IMR-90 (cell line): Measurements from ENCODE around the gene GALNT16. TPM values are rescaled to one million over a fixed set of nuclear protein-coding genes. Genes with fewer than 3 reads are reported as not detected.

Experiments used
- ATAC-seq: fragments of 200-7000 bp; cut with Tn5 transposase; 2 replicates; pipeline ENCODE4 v1.9.1; 2020; ENCODE audit warnings: low read depth, mild to moderate bottlenecking, moderate library complexity
- BruUV-seq: library from RNA; stranded (reverse); fragments of 400-500 nt; replicated peaks from 2 replicates; lab custom pipeline; 2021; lab: Mats Ljungman, UMichigan
- CTCF ChIA-PET: fragments of 300-600 bp; formaldehyde crosslinking; extraction: SDS; loops from one replicate; lab custom pipeline; 2021; ENCODE audit warnings: antibody characterized with exemption; lab: Yijun Ruan, JAX
- POLR2A ChIA-PET: fragments of 300-600 bp; sonication (Branson Sonifier 250); formaldehyde crosslinking; loops from one replicate; lab custom pipeline; 2022; ENCODE audit warnings: antibody characterized with exemption; ENCODE audit not compliant: unreplicated experiment; lab: Charles Lee
- DNase-seq: peaks from one replicate; pipeline ENCODE4 v3.0.0; 2013
- H2AFZ ChIP-seq: replicated peaks from 2 replicates; pipeline ENCODE3; 2013; ENCODE audit warnings: low read length, mild to moderate bottlenecking; ENCODE audit not compliant: poor library complexity
- H2AK5ac ChIP-seq: 2 replicates; pipeline ENCODE4 v1.6.1; 2013; ENCODE audit warnings: low read depth, low read length, inconsistent platforms
- H2AK9ac ChIP-seq: replicated peaks from 2 replicates; pipeline ENCODE3; 2013; ENCODE audit warnings: mild to moderate bottlenecking, low read depth, low read length, moderate library complexity; ENCODE audit not compliant: poor library complexity
- H2BK120ac ChIP-seq: 2 replicates; pipeline ENCODE4 v1.6.1; 2013; ENCODE audit warnings: low read depth, low read length, inconsistent platforms
- H2BK15ac ChIP-seq: 3 replicates; pipeline ENCODE4 v1.6.1; 2013; ENCODE audit warnings: low read depth, low read length, inconsistent platforms
- H2BK20ac ChIP-seq: 2 replicates; pipeline ENCODE4 v1.6.1; 2013; ENCODE audit warnings: low read depth, mild to moderate bottlenecking, inconsistent platforms, low read length, moderate library complexity
- H2BK5ac ChIP-seq: 2 replicates; pipeline ENCODE4 v1.6.1; 2013; ENCODE audit warnings: mild to moderate bottlenecking, low read depth, low read length, inconsistent platforms; ENCODE audit not compliant: poor library complexity, severe bottlenecking
- H3K14ac ChIP-seq: replicated peaks from 2 replicates; pipeline ENCODE4 v1.6.1; 2013; ENCODE audit warnings: low read depth, low read length, inconsistent platforms
- H3K18ac ChIP-seq: 2 replicates; pipeline ENCODE4 v1.6.1; 2013; ENCODE audit warnings: low read depth, low read length, control low read depth
- H3K23ac ChIP-seq: 2 replicates; pipeline ENCODE4 v1.6.1; 2013; ENCODE audit warnings: low read depth, low read length, inconsistent platforms
- H3K27ac ChIP-seq: 2 replicates; pipeline ENCODE4 v1.5.1; 2013; ENCODE audit warnings: mild to moderate bottlenecking, control low read depth, low read length; ENCODE audit not compliant: insufficient read depth
- H3K27me3 ChIP-seq: 2 replicates; pipeline ENCODE4 v1.6.1; 2013; ENCODE audit warnings: low read length; ENCODE audit not compliant: control insufficient read depth, insufficient read depth
- H3K36me3 ChIP-seq: 2 replicates; pipeline ENCODE4 v1.6.1; 2013; ENCODE audit warnings: low read length, mixed read lengths; ENCODE audit not compliant: control insufficient read depth, insufficient read depth
- H3K4ac ChIP-seq: 2 replicates; pipeline ENCODE4 v1.6.1; 2013; ENCODE audit warnings: low read depth, low read length, inconsistent platforms
- H3K4me1 ChIP-seq: 2 replicates; pipeline ENCODE4 v1.6.1; 2013; ENCODE audit warnings: low read length, mixed read lengths; ENCODE audit not compliant: control insufficient read depth, insufficient read depth
- H3K4me2 ChIP-seq: 2 replicates; pipeline ENCODE4 v1.6.1; 2013; ENCODE audit warnings: low read depth, mild to moderate bottlenecking, control low read depth, low read length, moderate library complexity
- H3K4me3 ChIP-seq: 2 replicates; pipeline ENCODE4 v1.5.1; 2013; ENCODE audit warnings: low read depth, mild to moderate bottlenecking, control low read depth, low read length, moderate library complexity; ENCODE audit not compliant: insufficient read depth
- H3K56ac ChIP-seq: 2 replicates; pipeline ENCODE4 v1.6.1; 2013; ENCODE audit warnings: low read length, inconsistent platforms; ENCODE audit not compliant: insufficient read depth; ENCODE audit errors: extremely low read depth
- H3K79me1 ChIP-seq, 2 experiments: 2 replicates each; pipeline ENCODE4 v1.6.1; 2013; ENCODE audit warnings: low read length in 2 of 2, inconsistent platforms in 1 of 2, low read depth in 1 of 2
- H3K9ac ChIP-seq: 2 replicates; pipeline ENCODE4 v1.6.1; 2013; ENCODE audit warnings: low read depth, low read length, control low read depth
- H3K9me1 ChIP-seq: 2 replicates; pipeline ENCODE4 v1.6.1; 2013; ENCODE audit warnings: low read length, inconsistent platforms; ENCODE audit not compliant: insufficient read depth
- H3K9me3 ChIP-seq: 2 replicates; pipeline ENCODE4 v1.6.1; 2013; ENCODE audit warnings: low read length; ENCODE audit not compliant: control insufficient read depth, insufficient read depth
- H4K20me1 ChIP-seq: 2 replicates; pipeline ENCODE4 v1.6.1; 2013; ENCODE audit warnings: low read length, inconsistent platforms; ENCODE audit not compliant: insufficient read depth
- H4K5ac ChIP-seq: 2 replicates; pipeline ENCODE4 v1.6.1; 2013; ENCODE audit warnings: mild to moderate bottlenecking, low read depth, low read length, control low read depth
- H4K8ac ChIP-seq, 2 experiments: 2 replicates each; pipeline ENCODE4 v1.6.1; 2013; ENCODE audit warnings: low read depth in 2 of 2, low read length in 2 of 2, control low read depth in 1 of 2, inconsistent platforms in 1 of 2
- H4K91ac ChIP-seq: 2 replicates; pipeline ENCODE4 v1.6.1; 2013; ENCODE audit warnings: low read depth, low read length, inconsistent platforms; ENCODE audit not compliant: insufficient read depth
- MXI1 ChIP-seq: IDR thresholded peaks from 2 replicates; pipeline ENCODE4 v1.6.1; 2012; ENCODE audit warnings: low read depth, mild to moderate bottlenecking, low read length, moderate library complexity, borderline replicate concordance
- NFE2L2 ChIP-seq: fragments of 150-350 bp; IDR thresholded peaks from 2 replicates; pipeline ENCODE4 v1.6.1; 2016; ENCODE audit warnings: low read depth, mild to moderate bottlenecking, low read length
- RFX5 ChIP-seq: IDR thresholded peaks from 2 replicates; pipeline ENCODE4 v1.8.0; 2012; ENCODE audit warnings: low read depth, mild to moderate bottlenecking, low read length, moderate library complexity
- USF2 ChIP-seq: fragments of 150-350 bp; IDR thresholded peaks from 2 replicates; pipeline ENCODE4 v1.6.1; 2017; ENCODE audit warnings: mild to moderate bottlenecking, antibody characterized with exemption, low read length, low read depth
- WGBS, 2 experiments: methylation state at CpG; one replicate each; pipeline versions ENCODE4 v1.1.5 to v1.1.7; 2013; ENCODE audit warnings: missing lambda C conversion rate in 2 of 2; ENCODE audit not compliant: insufficient read length in 1 of 2; ENCODE audit errors: extremely low coverage in 2 of 2; 5-methylcytosine and 5-hydroxymethylcytosine counted together
- dilution Hi-C: fragments of 300-500 bp; cut with HindIII; formaldehyde crosslinking; loops from one replicate; pipeline ENCODE4 v1.14.3; 2018; ENCODE audit warnings: low sequenced_read_pairs; ENCODE audit not compliant: unreplicated experiment
- in situ Hi-C: fragments of 300-500 bp; cut with MboI; formaldehyde crosslinking; loops from 3 replicates; pipeline ENCODE4 v1.14.3; 2019; ENCODE audit warnings: low sequenced_read_pairs, inconsistent platforms, mixed read lengths
- intact Hi-C: fragments of 100-400 bp; cut with micrococcal nuclease; formaldehyde crosslinking; loops from 2 replicates; pipeline ENCODE4 v1.10.0; 2022
- polyA plus RNA-seq, 3 experiments: library from polyadenylated mRNA; depleted of rRNA; stranded (reverse); fragments of >200 nt; gene quantifications; 2 replicates each; pipeline ENCODE4 v1.2.3, GENCODE V29; 2012; ENCODE audit warnings: low replicate concordance in 1 of 3
- total RNA-seq: library from RNA; depleted of rRNA; stranded (reverse); fragments of >200 nt; gene quantifications from 2 replicates; pipeline ENCODE4 v1.2.3, GENCODE V29; 2012

Gene GALNT16
- total and polyA plus RNA-seq, 2 of the 4 experiments (the other 2 are of a cell fraction), result 0.36 to 1.5 TPM

- DNase-seq (no peak), ATAC-seq (no peak)
- Histone ChIP-seq H2BK15ac (no peak overlapping the region), H3K36me3 (no peaks in the 10 kb centered on the region), H3K9ac (no peak overlapping the region), H3K9me1 (no peaks in the 10 kb centered on the region), H2BK120ac (no peak overlapping the region), H3K79me1 (no peaks in the 10 kb centered on the region), H3K18ac (no peak overlapping the region), H3K56ac (no peak overlapping the region), H3K4ac (no peak overlapping the region), H2AFZ (no peak overlapping the region), H3K9me3 (no peaks in the 10 kb centered on the region), H2AK5ac (no peak overlapping the region), H2BK20ac (no peak overlapping the region), H2AK9ac (no peak overlapping the region), H3K27ac (no peak overlapping the region), H2BK5ac (no peak overlapping the region), H4K20me1 (no peaks in the 10 kb centered on the region), H3K4me1 (peaks cover 5% of the 10 kb centered on the region), H3K27me3 (peaks cover 27% of the 10 kb centered on the region), H4K5ac (no peak overlapping the region), H3K23ac (no peak overlapping the region), H4K91ac (no peak overlapping the region), H3K14ac (no peak overlapping the region), H4K8ac (no peak overlapping the region), H3K4me3 (no peak overlapping the region), H3K4me2 (no peak overlapping the region)
- BruUV-seq, result no TSS peak
- CTCF ChIA-PET, result no interaction called here
- no peak for TF ChIP-seq NFE2L2
- no peak for TF ChIP-seq USF2
- no peak for TF ChIP-seq RFX5
- no peak for TF ChIP-seq MXI1
- in situ Hi-C loops, result no loop called here
- 47% methylated on average over 3 of the region's 3 CpGs; no CpG with 5 or more reads in 1 of the 2 experiments for WGBS, 2 experiments
- dilution Hi-C loops, result no loop called here
- POLR2A ChIA-PET, result no interaction called here
- intact Hi-C loops, result no loop called here
Observed at GRCh38 chr14:69351385-69351784, 91.4 kb downstream of the GALNT16 start.
